LNCAP (cell line): ENCODE measurements around the gene RECQL5.

Experiments used
- CTCF ChIP-seq: fragments of 450-650 bp; IDR thresholded peaks from 2 replicates; pipeline ENCODE4 v1.5.1; 2017; ENCODE audit warnings: mild to moderate bottlenecking

Gene RECQL5

GRCh38 chr17:75634754-75635609 is 32.0 kb downstream of the RECQL5 start:
- TF ChIP-seq CTCF = no peak

GRCh38 chr17:75634376-75634740 is 32.6 kb downstream of the RECQL5 start:
- no peak for TF ChIP-seq CTCF

- peak; percentile 59 for TF ChIP-seq CTCF
Observed at GRCh38 chr17:75633486-75634375, 33.2 kb downstream of the RECQL5 start.

- TF ChIP-seq CTCF = peak; percentile 97
Observed at GRCh38 chr17:75632863-75633485, 34.0 kb downstream of the RECQL5 start, which contains the start of gene SMIM5. TSS of gene SMIM5 (plus strand) at chr17:75633434. CDS start at chr17:75640202, 6,768 bp downstream.

- TF ChIP-seq CTCF = no peak
Observed at GRCh38 chr17:75632428-75632827, 34.5 kb downstream of the RECQL5 start.

GRCh38 chr17:75631353-75631752 is 35.6 kb downstream of the RECQL5 start:
- no peak for TF ChIP-seq CTCF
